ENCODE results near the gene B3GNT8. TPM values are rescaled to one million over a fixed set of nuclear protein-coding genes. Genes with fewer than 3 reads are reported as not detected.

Gene B3GNT8
- total and polyA plus RNA-seq, 4 donors = 0.14 to 2.3 (median 0.66) TPM

GRCh38 chr19:41442473-41443355 lies 15.5 kb upstream of the B3GNT8 start, which contains the start of gene ERICH4:
ERICH4 (plus strand) TSS chr19:41443156; CDS start chr19:41443170, 14 bp downstream.
- Histone ChIP-seq H3K27ac (ENCODE audit: low read depth in 1 of 2, low read length in 2 of 2) (no peak within 1 kb of the TSS), H3K36me3 (ENCODE audit: control insufficient read depth in 4 of 4, insufficient read depth in 3 of 4, low read depth in 1 of 4, low read length in 3 of 4) (peaks cover 0 to 4% (median 0%) of the 10 kb centered on the region in 4 donors), H3K27me3 (ENCODE audit: control insufficient read depth in 4 of 4, insufficient read depth in 4 of 4, low read length in 3 of 4) (peaks cover 0 to 3% (median 0%) of the 10 kb centered on the region in 4 donors), H3K4me1 (ENCODE audit: control insufficient read depth in 4 of 4, insufficient read depth in 4 of 4, low read length in 3 of 4) (peaks cover 0 to 13% (median 6%) of the 10 kb centered on the region in 4 donors), H3K9ac (ENCODE audit: low read depth in 1 of 2, low read length in 2 of 2) (no peak within 1 kb of the TSS), H3K4me3 (ENCODE audit: low read depth in 1 of 3, low read length in 3 of 3) (no peak within 1 kb of the TSS), H3K9me3 (ENCODE audit: control insufficient read depth in 4 of 4, low read length in 3 of 4) (no peaks in the 10 kb centered on the region)
- TF ChIP-seq CTCF (IDR thresholded peaks at IDR 0.05; ENCODE audit: low read depth, low read length, missing input control) (no peak), YY1 (IDR thresholded peaks at IDR 0.05) (no peak), MAX (IDR thresholded peaks at IDR 0.05) (no peak), NR2F2 (IDR thresholded peaks at IDR 0.05) (no peak), JUND (IDR thresholded peaks at IDR 0.05) (no peak), ZBTB33 (IDR thresholded peaks at IDR 0.05) (no peak), ATF3 (IDR thresholded peaks at IDR 0.05) (no peak), GABPA (IDR thresholded peaks at IDR 0.05 in 1 of 2, conservative IDR thresholded peaks at IDR 0.05 in 1 of 2) (no peak), RXRA (IDR thresholded peaks at IDR 0.05) (no peak), RAD21 (IDR thresholded peaks at IDR 0.05) (no peak), HNF4A (conservative IDR thresholded peaks at IDR 0.05) (no peak), SP1 (IDR thresholded peaks at IDR 0.05) (no peak), REST (IDR thresholded peaks at IDR 0.05) (no peak), FOXA2 (IDR thresholded peaks at IDR 0.05) (no peak), TAF1 (conservative IDR thresholded peaks at IDR 0.05) (no peak), HNF4G (IDR thresholded peaks at IDR 0.05) (no peak), FOXA1 (IDR thresholded peaks at IDR 0.05) (no peak), EGR1 (IDR thresholded peaks at IDR 0.05; ENCODE audit: low read depth in 2 of 2) (no peak)
- DNase-seq (ENCODE audit: low spot score) = no peak
- 61% methylated on average over 7 of the region's 7 CpGs for WGBS

Measured in liver (tissue), 9 donors.